HCT116 (cell line): ENCODE measurements around the gene MACROH2A2. TPM values are rescaled to one million over a fixed set of nuclear protein-coding genes. Genes with fewer than 3 reads are reported as not detected.

Experiments used
- ATAC-seq: fragments of 200-7000 bp; cut with Tn5 transposase; 2 replicates; pipeline ENCODE4 v1.9.1; 2020; ENCODE audit warnings: mild to moderate bottlenecking, moderate library complexity
- Bru-seq: library from RNA; stranded (reverse); fragments of 400-500 nt; gene quantifications from one replicate; lab custom pipeline; 2021; lab: Mats Ljungman, UMichigan
- BruChase-seq, 2 experiments: library from RNA; stranded (reverse); fragments of 400-500 nt; gene quantifications; one replicate each; lab custom pipeline; 2021; lab: Mats Ljungman, UMichigan
- BruUV-seq: library from RNA; stranded (reverse); fragments of 400-500 nt; replicated peaks from 2 replicates; lab custom pipeline; 2021; lab: Mats Ljungman, UMichigan
- CTCF ChIA-PET: fragments of 300-600 bp; sonication (Branson Sonifier 250); formaldehyde crosslinking; loops from one replicate; lab custom pipeline; 2021; ENCODE audit warnings: antibody characterized with exemption; lab: Charles Lee
- POLR2A ChIA-PET: fragments of 300-600, 350-600 bp; sonication (Branson Sonifier 250); formaldehyde crosslinking; loops from one replicate; lab custom pipeline; 2021; ENCODE audit warnings: antibody characterized with exemption; lab: Charles Lee
- RAD21 ChIA-PET, 2 experiments: fragments of 300-600 bp; sonication (Branson Sonifier 250); formaldehyde crosslinking; loops; one replicate each; lab custom pipeline; 2023; ENCODE audit warnings: low total read pairs in 2 of 2; ENCODE audit not compliant: uncharacterized antibody in 2 of 2, unreplicated experiment in 2 of 2, low non-redundant PET in 1 of 2; lab: Charles Lee
- DNase-seq: peaks from one replicate; pipeline ENCODE4 v3.0.0-alpha.2; 2010; ENCODE audit warnings: low read depth, low spot score
- H2AFZ ChIP-seq: fragments of 200-600 bp; shearing (Covaris generic), sonication (generic); 2 replicates; pipeline ENCODE4 v1.6.1; 2017; ENCODE audit warnings: low read depth, mixed run types, mixed read lengths, antibody characterized with exemption, low read length; ENCODE audit not compliant: poor library complexity, severe bottlenecking
- H3K27ac ChIP-seq: 2 replicates; pipeline ENCODE4 v1.5.1; 2012; ENCODE audit warnings: low read depth, low read length
- H3K27me3 ChIP-seq: fragments of 200-600 bp; sonication (generic); 2 replicates; pipeline ENCODE4 v1.6.1; 2016; ENCODE audit warnings: mixed run types, low read length, mixed read lengths; ENCODE audit not compliant: insufficient read depth
- H3K36me3 ChIP-seq, 2 experiments: fragments of 200-500 bp in 1 of 2; fragments of 200-600 bp in 1 of 2; sonication (Bioruptor generic) in 1 of 2; sonication (generic) in 1 of 2; 2 replicates each; pipeline versions ENCODE4 v1.5.1 to v1.6.1; 2014 to 2016; ENCODE audit warnings: low read length in 2 of 2, inconsistent platforms in 1 of 2, mixed read lengths in 1 of 2, mixed run types in 1 of 2; ENCODE audit not compliant: insufficient read depth in 2 of 2, control insufficient read depth in 1 of 2
- H3K4me1 ChIP-seq, 2 experiments: fragments of 200-600 bp in 1 of 2; sonication (generic) in 1 of 2; 2 replicates each; pipeline versions ENCODE4 v1.5.1 to v1.6.1; 2012 to 2017; ENCODE audit warnings: low read length in 2 of 2, inconsistent platforms in 1 of 2, mild to moderate bottlenecking in 1 of 2, mixed read lengths in 1 of 2, mixed run types in 1 of 2, moderate library complexity in 1 of 2; ENCODE audit not compliant: insufficient read depth in 2 of 2, control insufficient read depth in 1 of 2
- H3K4me2 ChIP-seq: fragments of 200-600 bp; sonication (generic); 2 replicates; pipeline ENCODE4 v1.6.1; 2017; ENCODE audit warnings: mixed run types, low read length, mixed read lengths
- H3K4me3 ChIP-seq, 2 experiments: fragments of 200-600 bp in 1 of 2; sonication (generic) in 1 of 2; replicated peaks in 1 of 2; 2 replicates each; pipeline ENCODE4 v1.5.1; 2011 to 2016; ENCODE audit warnings: low read length in 2 of 2, control low read depth in 1 of 2, low read depth in 1 of 2, mild to moderate bottlenecking in 1 of 2, mixed read lengths in 1 of 2, mixed run types in 1 of 2
- H3K79me2 ChIP-seq: fragments of 200-600 bp; sonication (generic); 2 replicates; pipeline ENCODE4 v1.6.1; 2017; ENCODE audit warnings: mild to moderate bottlenecking, mixed run types, low read length, moderate library complexity, mixed read lengths; ENCODE audit not compliant: insufficient read depth
- H3K9ac ChIP-seq: fragments of 200-600 bp; sonication (generic); 2 replicates; pipeline ENCODE4 v1.6.1; 2016; ENCODE audit warnings: low read length, mixed read lengths
- H3K9me2 ChIP-seq: fragments of 200-600 bp; sonication (generic), shearing (Covaris generic); 2 replicates; pipeline ENCODE4 v1.6.1; 2017; ENCODE audit warnings: mixed run types, mild to moderate bottlenecking, moderate library complexity; ENCODE audit not compliant: insufficient read depth
- H3K9me3 ChIP-seq, 2 experiments: fragments of 200-500 bp in 1 of 2; fragments of 200-600 bp in 1 of 2; sonication (Bioruptor generic) in 1 of 2; sonication (generic) in 1 of 2; 2 replicates each; pipeline ENCODE4 v1.6.1; 2014 to 2017; ENCODE audit warnings: low read length in 2 of 2, mixed read lengths in 2 of 2, inconsistent platforms in 1 of 2, low read depth in 1 of 2, mild to moderate bottlenecking in 1 of 2, mixed run types in 1 of 2, moderate library complexity in 1 of 2; ENCODE audit not compliant: control insufficient read depth in 1 of 2, insufficient read depth in 1 of 2
- H4K20me1 ChIP-seq: fragments of 200-600 bp; sonication (generic), shearing (Covaris generic); 2 replicates; pipeline ENCODE4 v1.6.1; 2017; ENCODE audit warnings: mixed run types, mild to moderate bottlenecking, moderate library complexity; ENCODE audit not compliant: insufficient read depth
- CEBPB ChIP-seq: IDR thresholded peaks from 2 replicates; pipeline ENCODE4 v1.6.1; 2012; ENCODE audit warnings: low read depth
- CTCF ChIP-seq, 3 experiments: fragments of 200-600 bp in 1 of 3; sonication (generic) in 1 of 3; IDR thresholded peaks in 2 of 3; conservative IDR thresholded peaks in 1 of 3; 2 replicates each; pipeline ENCODE4 v1.5.1; 2012 to 2017; ENCODE audit warnings: low read depth in 2 of 3, low read length in 2 of 3, antibody characterized with exemption in 1 of 3, borderline replicate concordance in 1 of 3, control low read depth in 1 of 3, mild to moderate bottlenecking in 1 of 3, mixed read lengths in 1 of 3, mixed run types in 1 of 3, moderate library complexity in 1 of 3; ENCODE audit not compliant: insufficient read depth in 1 of 3
- EGR1 ChIP-seq: IDR thresholded peaks from 2 replicates; pipeline ENCODE4 v1.6.1; 2012; ENCODE audit warnings: low read depth
- ELF1 ChIP-seq: IDR thresholded peaks from 2 replicates; pipeline ENCODE4 v1.6.1; 2012; ENCODE audit warnings: low read depth, borderline replicate concordance
- EZH2 ChIP-seq: fragments of 200-600 bp; sonication (generic); IDR thresholded peaks from 2 replicates; pipeline ENCODE4 v1.6.1; 2017; ENCODE audit warnings: antibody characterized with exemption, mixed run types
- EZH2phosphoT487 ChIP-seq: fragments of 200-600 bp; IDR thresholded peaks from 2 replicates; pipeline ENCODE4 v1.6.1; 2018; ENCODE audit warnings: antibody characterized with exemption, borderline replicate concordance
- FOSL1 ChIP-seq: IDR thresholded peaks from 2 replicates; pipeline ENCODE4 v1.6.1; 2012; ENCODE audit warnings: low read depth
- JUND ChIP-seq: IDR thresholded peaks from 2 replicates; pipeline ENCODE4 v1.6.1; 2012
- POLR2AphosphoS5 ChIP-seq: IDR thresholded peaks from 2 replicates; pipeline ENCODE4 v1.6.1; 2011; ENCODE audit warnings: mild to moderate bottlenecking, low read depth, low read length, moderate library complexity
- RAD21 ChIP-seq: IDR thresholded peaks from 2 replicates; pipeline ENCODE4 v1.6.1; 2012; ENCODE audit warnings: low read depth, mild to moderate bottlenecking
- SIN3A ChIP-seq: IDR thresholded peaks from 2 replicates; pipeline ENCODE4 v1.6.1; 2012; ENCODE audit warnings: low read depth
- SRF ChIP-seq: IDR thresholded peaks from 2 replicates; pipeline ENCODE4 v1.6.1; 2012; ENCODE audit warnings: low read depth
- TCF7L2 ChIP-seq: IDR thresholded peaks from 2 replicates; pipeline ENCODE4 v1.7.0; 2011; ENCODE audit warnings: borderline replicate concordance, inconsistent platforms; ENCODE audit not compliant: insufficient read depth, insufficient read length; ENCODE audit errors: extremely low read depth
- YY1 ChIP-seq: IDR thresholded peaks from 2 replicates; pipeline ENCODE4 v1.6.1; 2011; ENCODE audit warnings: low read length, low read depth, moderate library complexity, mild to moderate bottlenecking; ENCODE audit not compliant: insufficient replicate concordance; ENCODE audit errors: extremely low read depth
- ZNF274 ChIP-seq: fragments of 200-500 bp; sonication (Bioruptor generic); IDR thresholded peaks from 2 replicates; pipeline ENCODE4 v1.6.1; 2014; ENCODE audit warnings: mild to moderate bottlenecking, low read depth, low read length, inconsistent platforms
- intact Hi-C: fragments of 100-400 bp; cut with micrococcal nuclease; formaldehyde crosslinking; loops from 2 replicates; pipeline ENCODE4 v1.10.0; 2022
- long read RNA-seq: library from polyadenylated mRNA; unstranded; transcript quantifications from one replicate; pipeline ENCODE4 v2.0.0, GENCODE V29; 2021; ENCODE audit not compliant: unreplicated experiment
- polyA plus RNA-seq: library from polyadenylated mRNA; unstranded; fragments of >200 nt; gene quantifications from 2 replicates; pipeline ENCODE4 v1.2.1, GENCODE V29; 2012; ENCODE audit warnings: missing spikeins
- total RNA-seq: library from RNA; stranded (reverse); gene quantifications from one replicate; pipeline ENCODE4 v1.2.1, GENCODE V29; 2021; ENCODE audit not compliant: unreplicated experiment
- TF ChIP-seq, protein P1 (sequence below): IDR thresholded peaks from 2 replicates; pipeline ENCODE4 v1.6.1; 2012
- TF ChIP-seq, protein P2 (sequence below): IDR thresholded peaks from 2 replicates; pipeline ENCODE4 v1.6.1; 2011; ENCODE audit warnings: mild to moderate bottlenecking, low read length, moderate library complexity; ENCODE audit not compliant: insufficient replicate concordance; ENCODE audit errors: extremely low read depth

Gene MACROH2A2
- total RNA-seq (41.4 TPM), Bru-seq, nascent RNA (percentile 70 among the genes with signal in this experiment), BruChase-seq, experiment 1, labeled RNA remaining after a 6-hour chase (percentile 65 among the genes with signal in this experiment), BruChase-seq, experiment 2, labeled RNA remaining after a 2-hour chase (percentile 61 among the genes with signal in this experiment)
- polyA plus RNA-seq: 33.9 and 38.8 TPM in 2 replicates
- long read RNA-seq, transcript H2AFY2-201 (9 exons, 1,980 nt): major isoform, 68 of 80 reads
- long read RNA-seq, partial matches to known transcripts: 7 of 80 reads
- long read RNA-seq, other reads (novel, unspliced or antisense): 5 of 80 reads

DNA sequence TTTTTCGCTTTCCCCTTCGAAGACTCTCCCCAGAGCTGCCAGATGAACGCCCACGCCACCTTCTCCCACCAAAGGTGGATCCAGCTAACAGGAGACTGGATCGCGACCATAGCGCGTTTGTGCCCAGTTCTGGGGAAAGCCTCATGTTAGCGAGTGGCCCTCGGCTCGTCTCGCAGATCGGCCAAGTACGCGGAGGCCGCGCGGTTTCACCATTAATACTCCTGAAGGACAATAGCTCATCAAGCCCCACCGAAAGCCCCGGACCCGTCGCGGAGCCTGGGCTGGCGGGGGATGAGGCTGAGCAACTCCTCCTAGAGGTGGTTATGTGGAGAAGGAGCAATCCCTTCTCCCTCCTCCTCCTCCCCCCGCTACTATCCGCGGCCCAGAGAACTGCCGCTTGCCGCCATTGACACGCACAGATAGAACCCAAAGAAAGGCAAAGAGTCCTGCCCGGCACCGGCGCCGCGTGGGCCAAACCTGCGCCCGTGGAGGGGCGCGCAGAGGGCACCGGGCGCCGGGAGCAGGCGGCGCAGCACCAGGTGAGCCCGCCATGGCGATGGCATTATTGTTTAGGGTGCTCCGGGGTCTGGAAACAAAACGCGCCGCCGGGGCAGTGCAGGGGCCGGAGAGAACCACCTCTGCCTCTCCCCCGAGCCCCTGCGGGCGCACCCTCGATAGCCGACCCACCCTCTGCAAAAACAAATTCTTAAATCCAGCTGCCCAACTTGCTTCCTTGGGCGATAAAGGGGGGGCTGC, at the start of gene MACROH2A2:
MACROH2A2 (plus strand) TSS at position 385 of the 756 bp plus-strand sequence. CDS start 22,813 bp downstream, outside the sequence.
- RAD21 ChIA-PET: no interaction called here
- Histone ChIP-seq H3K4me1 (peaks cover 12 to 29% of the 10 kb centered on the region in 2 experiments; a peak in 3 of 4 replicates), H3K9ac (peak within 1 kb of the TSS; percentile 94), H3K4me3 (peak within 1 kb of the TSS; percentile 72 to 87), H3K27me3 (no peaks in the 10 kb centered on the region), H2AFZ (peak within 1 kb of the TSS; percentile 97), H3K79me2 (peaks cover 40% of the 10 kb centered on the region), H3K4me2 (peak within 1 kb of the TSS; percentile 95), H3K9me3 (no peaks in the 10 kb centered on the region), H3K27ac (peak within 1 kb of the TSS; percentile 89), H3K36me3 (no peaks in the 10 kb centered on the region), H3K9me2 (no peaks in the 10 kb centered on the region), H4K20me1 (no peaks in the 10 kb centered on the region)
- POLR2A ChIA-PET: interaction anchor here (1.5 kb wide), 1 partner anchor 9 kb away, joined by 3 read pairs; no protein-coding TSS in a partner anchor
- ATAC-seq (peak; percentile 84), DNase-seq (peak; percentile 47)
- no peak for TF ChIP-seq ELF1
- peak; percentile 15; the same call in 1 of the 2 replicates for TF ChIP-seq SIN3A
- TF ChIP-seq, protein P1, sequence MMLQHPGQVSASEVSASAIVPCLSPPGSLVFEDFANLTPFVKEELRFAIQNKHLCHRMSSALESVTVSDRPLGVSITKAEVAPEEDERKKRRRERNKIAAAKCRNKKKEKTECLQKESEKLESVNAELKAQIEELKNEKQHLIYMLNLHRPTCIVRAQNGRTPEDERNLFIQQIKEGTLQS: no peak
- TF ChIP-seq POLR2AphosphoS5: no peak; the same call in none of the 2 replicates
- TF ChIP-seq CTCF (IDR thresholded peaks at IDR 0.05 in 2 of 3, conservative IDR thresholded peaks at IDR 0.05 in 1 of 3; ENCODE audit: borderline replicate concordance in 1 of 3, insufficient read depth in 1 of 3, low read depth in 2 of 3, low read length in 2 of 3): peak; percentile 25 to 42 (median 37); a peak in 4 of 6 replicates
- TF ChIP-seq JUND: no peak
- TF ChIP-seq, protein P2, sequence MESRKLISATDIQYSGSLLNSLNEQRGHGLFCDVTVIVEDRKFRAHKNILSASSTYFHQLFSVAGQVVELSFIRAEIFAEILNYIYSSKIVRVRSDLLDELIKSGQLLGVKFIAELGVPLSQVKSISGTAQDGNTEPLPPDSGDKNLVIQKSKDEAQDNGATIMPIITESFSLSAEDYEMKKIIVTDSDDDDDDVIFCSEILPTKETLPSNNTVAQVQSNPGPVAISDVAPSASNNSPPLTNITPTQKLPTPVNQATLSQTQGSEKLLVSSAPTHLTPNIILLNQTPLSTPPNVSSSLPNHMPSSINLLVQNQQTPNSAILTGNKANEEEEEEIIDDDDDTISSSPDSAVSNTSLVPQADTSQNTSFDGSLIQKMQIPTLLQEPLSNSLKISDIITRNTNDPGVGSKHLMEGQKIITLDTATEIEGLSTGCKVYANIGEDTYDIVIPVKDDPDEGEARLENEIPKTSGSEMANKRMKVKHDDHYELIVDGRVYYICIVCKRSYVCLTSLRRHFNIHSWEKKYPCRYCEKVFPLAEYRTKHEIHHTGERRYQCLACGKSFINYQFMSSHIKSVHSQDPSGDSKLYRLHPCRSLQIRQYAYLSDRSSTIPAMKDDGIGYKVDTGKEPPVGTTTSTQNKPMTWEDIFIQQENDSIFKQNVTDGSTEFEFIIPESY: no peak
- TF ChIP-seq FOSL1: no peak
- no peak for TF ChIP-seq CEBPB
- TF ChIP-seq EZH2: no peak
- TF ChIP-seq ZNF274: no peak
- TF ChIP-seq TCF7L2: no peak
- no peak for TF ChIP-seq EZH2phosphoT487
- TF ChIP-seq SRF: no peak
- TF ChIP-seq EGR1: peak; percentile 88
- no peak for TF ChIP-seq RAD21
- TF ChIP-seq YY1: peak; percentile 90
- intact Hi-C loops: no loop called here
- CTCF ChIA-PET: interaction anchor here (0.9 to 1.3 kb wide), 3 partner anchors 10 to 63 kb away, joined by 3 to 9 read pairs (median 6); no protein-coding TSS in a partner anchor
- BruUV-seq: TSS peak; percentile 66
